C4-2B (cell line): Measurements from ENCODE around the gene PGGHG.
"Not testable (repeated sequence)": the region's sequence is repeated elsewhere in the genome, so short reads cannot be mapped to it uniquely, and the experiment has no call there.

Source experiments
- CTCF ChIP-seq: fragments of 450-650 bp; conservative IDR thresholded peaks from 2 replicates; pipeline ENCODE4 v1.5.1; 2017; ENCODE audit warnings: mild to moderate bottlenecking
- ZFX ChIP-seq: fragments of 450-650 bp; IDR thresholded peaks from 2 replicates; pipeline ENCODE4 v1.6.1; 2017

DNA sequence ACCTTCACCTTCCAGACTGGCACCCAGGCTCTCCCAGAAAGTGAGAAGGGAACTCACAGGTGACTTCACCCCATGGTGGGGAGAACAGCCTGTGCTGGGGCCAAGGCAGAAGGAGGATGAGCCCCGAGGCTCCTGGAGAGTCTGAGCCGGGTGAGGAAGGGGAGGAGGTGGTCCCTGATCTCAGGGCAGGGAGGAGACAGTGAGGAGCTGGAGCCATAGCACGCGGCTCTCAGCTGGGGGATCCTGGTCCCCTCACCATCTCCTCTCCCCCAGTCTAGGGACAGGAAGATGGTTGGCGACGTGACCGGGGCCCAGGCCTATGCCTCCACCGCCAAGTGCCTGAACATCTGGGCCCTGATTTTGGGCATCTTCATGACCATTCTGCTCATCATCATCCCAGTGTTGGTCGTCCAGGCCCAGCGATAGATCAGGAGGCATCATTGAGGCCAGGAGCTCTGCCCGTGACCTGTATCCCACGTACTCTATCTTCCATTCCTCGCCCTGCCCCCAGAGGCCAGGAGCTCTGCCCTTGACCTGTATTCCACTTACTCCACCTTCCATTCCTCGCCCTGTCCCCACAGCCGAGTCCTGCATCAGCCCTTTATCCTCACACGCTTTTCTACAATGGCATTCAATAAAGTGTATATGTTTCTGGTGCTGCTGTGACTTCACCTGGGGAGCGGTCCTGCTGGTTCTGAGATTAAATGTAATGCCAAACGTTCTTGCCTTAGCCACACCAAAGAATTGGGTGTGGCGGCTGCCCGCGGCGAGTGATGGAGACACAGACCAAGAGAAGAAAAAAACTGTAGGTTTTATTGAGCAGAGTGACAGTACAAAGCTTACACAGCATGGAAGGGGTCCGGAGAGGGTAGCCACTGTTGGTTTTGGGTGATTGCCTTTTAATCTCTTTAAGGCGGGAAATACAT, 20.1 kb downstream of the PGGHG start:
- not testable (repeated sequence) for TF ChIP-seq CTCF, ZFX
